ENCODE measurements around the gene ZXDC. TPM values are rescaled to one million over a fixed set of nuclear protein-coding genes. Genes with fewer than 3 reads are reported as not detected.

ZXDC gene
- total RNA-seq, 1 donor from 2014 or later = 74.4 TPM

GRCh38 chr3:126399351-126399735 lies 76.3 kb downstream of the ZXDC start:
- no peak overlapping the region for H3K27ac ChIP-seq
- H3K9me3 ChIP-seq = no peaks in the 10 kb centered on the region
- intact Hi-C loops (cut with DNase I) = no loop called here
- no peaks in the 10 kb centered on the region for H3K27me3 ChIP-seq
- H3K4me3 ChIP-seq = no peak overlapping the region
- no peak for DNase-seq (ENCODE audit: low spot score in 2 of 2)
- no peaks in the 10 kb centered on the region for H3K36me3 ChIP-seq
- no peak for TF ChIP-seq CTCF (IDR thresholded peaks at IDR 0.05)
- H3K4me1 ChIP-seq = no peaks in the 10 kb centered on the region

GRCh38 chr3:126398423-126399350 lies 77.0 kb downstream of the ZXDC start:
- Histone ChIP-seq H3K4me1 (no peaks in the 10 kb centered on the region), H3K4me3 (no peak overlapping the region), H3K27ac (no peak overlapping the region), H3K9me3 (no peaks in the 10 kb centered on the region), H3K36me3 (no peaks in the 10 kb centered on the region), H3K27me3 (no peaks in the 10 kb centered on the region)
- no peak for TF ChIP-seq CTCF (IDR thresholded peaks at IDR 0.05)
- DNase-seq (ENCODE audit: low spot score in 2 of 2) = no peak
- intact Hi-C loops (cut with DNase I) = no loop called here

- Histone ChIP-seq H3K36me3 (no peaks in the 10 kb centered on the region), H3K27ac (no peak overlapping the region), H3K4me1 (no peaks in the 10 kb centered on the region), H3K4me3 (no peak overlapping the region), H3K9me3 (no peaks in the 10 kb centered on the region), H3K27me3 (no peaks in the 10 kb centered on the region)
- no peak for DNase-seq (ENCODE audit: low spot score in 2 of 2)
- intact Hi-C loops (cut with DNase I) = no loop called here
- no peak for TF ChIP-seq CTCF (IDR thresholded peaks at IDR 0.05)
These were observed 77.9 kb downstream of the ZXDC start for GRCh38 chr3:126397610-126398422.

- Histone ChIP-seq H3K36me3 (no peaks in the 10 kb centered on the region), H3K4me3 (no peak overlapping the region), H3K27me3 (no peaks in the 10 kb centered on the region), H3K4me1 (no peaks in the 10 kb centered on the region), H3K9me3 (no peaks in the 10 kb centered on the region), H3K27ac (no peak overlapping the region)
- TF ChIP-seq CTCF (IDR thresholded peaks at IDR 0.05) = no peak
- intact Hi-C loops (cut with DNase I) = no loop called here
- DNase-seq (ENCODE audit: low spot score in 2 of 2) = no peak
These were observed 79.2 kb downstream of the ZXDC start for GRCh38 chr3:126396536-126396935.

- Histone ChIP-seq H3K27me3 (no peaks in the 10 kb centered on the region), H3K4me3 (no peak overlapping the region), H3K36me3 (no peaks in the 10 kb centered on the region), H3K4me1 (no peaks in the 10 kb centered on the region), H3K27ac (no peak overlapping the region), H3K9me3 (no peaks in the 10 kb centered on the region)
- no peak for TF ChIP-seq CTCF (IDR thresholded peaks at IDR 0.05)
- DNase-seq (ENCODE audit: low spot score in 2 of 2) = no peak
- intact Hi-C loops (cut with DNase I) = no loop called here
These were observed 79.7 kb downstream of the ZXDC start for GRCh38 chr3:126395846-126396513.

Data from ascending aorta (tissue), 2 donors.